HL-60/S4 treated with retinoic acid at 250 ng/mL for 4 days and 3 days (cell line): ENCODE data around the gene IGFL4.

Experiments used
- in situ Hi-C: fragments of 300-500 bp; cut with MboI; formaldehyde crosslinking; loops from 2 replicates; pipeline ENCODE4 v1.7.0; 2022; ENCODE audit warnings: low sequenced_read_pairs

The IGFL4 gene

GRCh38 chr19:46065486-46066071 is 24.8 kb upstream of the IGFL4 start:
- in situ Hi-C loops = no loop called here

DNA sequence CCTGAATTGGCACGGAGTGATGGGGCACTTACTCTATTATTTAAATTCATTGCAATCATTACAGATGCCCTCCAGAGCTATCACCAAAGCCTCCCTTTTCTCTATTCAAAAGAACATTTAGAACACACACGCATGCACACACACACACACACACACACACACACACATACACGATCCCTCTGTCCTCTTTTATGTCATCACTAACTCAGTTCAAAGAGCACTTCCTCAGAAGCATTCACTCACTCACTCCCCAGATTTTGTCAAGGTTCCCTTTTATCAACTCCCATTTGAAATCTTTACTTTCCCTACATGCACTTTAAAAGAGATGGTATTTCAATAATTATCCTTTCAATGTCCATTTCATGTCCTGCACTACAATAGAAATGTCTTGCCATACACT is 22.4 kb upstream of the IGFL4 start:
- in situ Hi-C loops = no loop called here

DNA sequence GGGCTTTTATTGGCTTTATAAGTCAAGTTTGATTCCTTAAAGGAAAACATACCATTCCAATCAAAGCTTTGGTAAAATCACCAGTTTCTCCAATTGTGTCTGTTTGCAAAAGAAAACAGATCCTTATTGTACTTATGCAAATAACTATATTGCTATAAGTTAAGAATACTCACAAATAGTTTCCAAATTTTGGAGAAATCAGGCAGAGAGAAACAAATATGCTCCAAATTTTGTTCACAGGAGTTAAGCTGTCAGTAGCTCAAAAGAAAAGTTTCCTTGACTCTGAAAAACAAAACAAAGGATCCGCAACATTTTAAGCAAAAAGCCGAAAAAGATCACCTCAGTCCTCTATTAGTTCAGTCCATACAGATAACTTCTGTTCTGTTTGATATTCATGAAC is 19.2 kb upstream of the IGFL4 start:
- in situ Hi-C loops = no loop called here

DNA sequence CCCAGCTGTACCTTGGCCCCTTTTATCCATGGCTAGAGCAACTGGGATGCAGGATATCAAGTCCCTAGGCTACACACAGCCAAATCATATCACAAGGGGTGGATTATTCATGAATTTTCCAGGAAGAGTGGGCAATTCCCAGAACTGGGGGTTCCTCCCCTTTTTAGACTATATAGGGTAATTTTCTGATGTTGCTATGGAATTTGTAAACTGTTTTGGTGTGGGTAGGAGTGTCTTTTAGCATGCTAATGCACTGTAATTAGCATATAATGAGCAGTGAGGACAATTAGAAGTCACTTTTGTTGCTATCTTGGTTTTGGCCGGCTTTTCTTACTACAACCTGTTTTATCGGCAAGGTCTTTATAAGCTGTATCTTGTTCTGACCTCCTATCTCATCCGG is 18.0 kb upstream of the IGFL4 start:
- in situ Hi-C loops = no loop called here

DNA sequence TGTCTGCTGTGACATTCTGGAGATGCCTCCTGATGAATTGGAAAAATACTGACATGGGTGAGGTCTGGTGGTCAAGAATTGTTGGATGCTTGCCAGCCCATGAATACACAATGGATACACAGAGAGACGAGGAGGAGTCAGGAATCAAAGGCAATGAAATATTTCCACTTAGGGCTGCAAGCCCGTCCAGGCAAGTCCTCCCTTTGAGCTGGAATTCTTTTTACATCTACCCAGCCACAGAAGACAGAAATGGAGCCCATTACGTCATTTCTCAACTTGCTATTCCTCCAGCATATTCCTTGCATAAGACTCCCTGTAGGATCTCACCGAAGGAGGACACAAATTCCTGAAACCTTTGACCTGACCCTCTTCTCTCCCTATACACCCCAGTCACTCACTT is 15.7 kb upstream of the IGFL4 start:
- in situ Hi-C loops = no loop called here

GRCh38 chr19:46052896-46053295 is 12.1 kb upstream of the IGFL4 start:
- in situ Hi-C loops = no loop called here

GRCh38 chr19:46049597-46049996 is 8.8 kb upstream of the IGFL4 start:
- in situ Hi-C loops = no loop called here

GRCh38 chr19:46043519-46043918 is 2.7 kb upstream of the IGFL4 start:
- in situ Hi-C loops = no loop called here

DNA sequence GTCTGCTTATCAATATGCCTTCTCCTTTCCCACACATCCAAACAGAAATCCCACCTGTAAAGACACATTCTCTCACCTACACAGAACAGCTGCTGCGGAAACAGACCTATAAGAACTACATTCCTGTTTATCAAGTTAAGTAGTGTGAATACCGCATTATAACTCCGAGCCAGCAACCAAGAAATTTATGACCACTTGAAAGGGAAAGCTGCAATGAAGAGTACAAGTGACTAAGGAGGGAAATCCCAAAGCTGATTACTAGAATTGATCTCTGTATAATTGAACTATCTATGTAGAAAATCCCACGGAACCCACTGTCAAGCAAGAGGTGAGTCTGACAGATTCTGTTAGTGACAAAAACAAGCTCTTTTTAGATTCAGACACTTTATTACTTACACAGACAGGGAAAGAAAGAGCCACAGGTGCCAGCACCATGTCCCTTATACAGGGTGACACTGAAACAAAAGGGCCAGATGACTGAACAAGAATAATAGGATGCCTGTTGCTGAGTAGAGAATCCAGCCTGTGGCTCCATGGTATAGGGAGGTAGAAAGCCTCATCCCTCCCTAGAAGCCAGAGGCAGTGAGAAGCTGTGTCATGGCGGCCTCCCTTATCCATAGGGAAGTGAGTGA is 1.6 kb upstream of the IGFL4 start:
- in situ Hi-C loops = no loop called here

GRCh38 chr19:46040125-46040524 is 677 bp downstream of the IGFL4 start:
- in situ Hi-C loops = no loop called here

- in situ Hi-C loops = no loop called here
Measured at GRCh38 chr19:46036744-46037128, 4.1 kb downstream of the IGFL4 start.

- in situ Hi-C loops = no loop called here
Measured at GRCh38 chr19:46035986-46036743, 4.6 kb downstream of the IGFL4 start.

DNA sequence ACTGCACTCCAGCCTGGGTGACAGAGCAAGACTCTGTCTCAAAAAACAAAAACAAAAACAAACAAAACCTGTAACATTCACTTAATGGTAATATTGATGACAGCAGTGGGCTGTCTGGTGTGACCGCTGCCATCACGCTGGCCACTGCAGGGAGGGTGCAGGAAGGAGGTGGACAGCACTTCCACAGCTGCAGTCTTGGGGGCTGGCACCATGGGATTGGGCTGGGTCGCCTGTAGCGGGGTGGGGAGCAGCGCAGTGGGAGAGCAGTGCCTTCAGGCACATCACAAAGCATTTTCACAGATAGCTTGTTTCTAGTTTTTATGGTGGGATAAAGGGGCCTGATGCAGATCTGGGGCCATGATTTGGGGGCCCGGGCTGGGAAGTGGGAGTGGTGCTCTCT is 5.3 kb downstream of the IGFL4 start:
- in situ Hi-C loops = no loop called here

GRCh38 chr19:46033401-46033800 is 7.4 kb downstream of the IGFL4 start:
- in situ Hi-C loops = no loop called here

DNA sequence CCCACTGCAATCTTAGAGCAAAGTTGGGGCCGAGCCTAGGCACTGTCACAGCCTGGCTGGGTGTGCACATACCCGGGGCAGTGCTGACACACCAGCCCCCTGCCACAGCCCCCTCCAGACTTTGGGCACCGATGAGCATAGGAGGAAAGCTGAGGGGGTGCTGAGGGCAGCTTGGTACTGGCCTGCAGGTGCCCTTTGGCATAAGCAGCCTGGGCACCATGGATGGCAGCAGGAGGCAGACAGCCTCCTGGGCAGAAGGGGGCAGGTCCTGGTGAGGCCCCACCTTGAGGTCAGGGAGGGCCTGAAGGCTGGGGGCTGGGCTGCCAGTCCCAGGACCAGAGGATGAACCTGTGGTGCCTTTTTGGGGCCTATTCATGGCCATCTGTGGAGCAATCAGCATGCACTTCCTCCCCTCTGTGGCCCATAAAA is 8.2 kb downstream of the IGFL4 start:
- in situ Hi-C loops = no loop called here

DNA sequence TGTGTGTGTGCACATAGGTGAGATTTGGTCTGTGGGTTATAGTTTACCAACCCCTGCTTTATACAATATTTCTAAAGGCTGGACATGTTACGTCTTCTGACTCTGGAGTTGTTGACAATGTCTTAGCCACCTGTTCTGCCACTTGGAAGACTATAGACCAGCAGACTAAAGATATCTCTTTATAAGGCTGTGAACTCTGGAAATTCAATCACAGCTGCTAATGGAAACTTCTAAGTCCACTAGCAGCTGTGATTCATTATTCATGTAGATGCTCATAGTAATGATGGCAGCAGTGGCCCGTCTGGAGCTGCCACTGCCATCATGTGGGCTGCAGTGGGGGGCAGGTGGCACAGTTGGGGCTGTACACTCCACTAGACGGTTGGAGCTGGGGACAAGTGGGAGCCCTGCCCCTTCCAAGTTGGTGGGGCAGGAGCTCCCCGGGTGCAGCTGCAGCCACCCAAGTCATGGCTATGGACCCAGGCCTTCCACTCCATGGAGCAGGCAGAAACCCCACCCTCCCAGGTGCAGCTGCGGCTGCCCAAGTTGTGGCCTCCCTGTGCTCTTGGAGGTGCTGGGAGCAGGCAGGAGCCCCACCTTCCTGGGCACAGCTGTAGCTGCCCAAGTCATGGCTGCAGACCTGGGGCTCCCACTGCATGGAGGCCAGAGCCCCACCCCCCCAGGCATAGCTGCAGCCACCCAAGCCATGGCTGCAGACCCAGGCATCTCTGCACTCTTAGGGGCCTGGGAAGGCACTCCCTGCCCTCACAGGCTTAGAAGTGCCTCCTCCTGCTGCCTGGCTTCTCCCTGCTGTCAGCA is 8.8 kb downstream of the IGFL4 start:
- in situ Hi-C loops = no loop called here

DNA sequence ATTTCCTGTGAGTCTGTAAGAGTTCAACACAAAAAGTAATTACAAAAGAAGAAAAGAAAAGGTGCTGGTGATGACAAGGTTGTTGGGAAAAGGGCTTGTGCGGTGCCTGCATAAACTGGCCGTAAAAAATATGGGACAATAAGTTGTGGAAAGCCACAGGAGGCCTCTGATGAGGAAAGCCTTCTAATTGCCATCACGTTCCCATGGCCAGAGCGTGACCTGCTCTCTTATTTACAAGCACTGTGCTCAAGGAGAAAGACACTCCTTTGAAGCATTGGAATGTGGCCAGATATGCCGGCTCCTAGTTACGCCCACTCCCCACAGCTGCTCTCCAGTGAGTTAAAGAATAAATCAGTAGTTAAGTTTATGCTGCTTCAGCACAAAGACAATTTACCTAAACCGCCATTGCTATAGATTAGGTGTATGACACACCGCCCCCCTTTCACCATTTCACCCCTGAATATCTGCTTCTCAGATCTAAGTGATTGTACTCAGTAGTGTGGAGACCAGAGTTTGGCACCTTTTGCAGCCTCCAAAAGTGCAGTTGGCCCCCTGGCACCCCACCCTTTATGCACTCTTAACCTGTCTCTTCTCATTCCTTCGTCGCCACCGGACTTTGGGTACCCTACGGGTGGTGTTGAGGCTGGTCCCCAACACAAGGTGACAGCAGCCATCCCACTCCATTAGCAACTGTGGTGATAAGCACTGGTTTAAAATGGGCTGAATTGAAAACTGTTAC is 9.8 kb downstream of the IGFL4 start:
- in situ Hi-C loops = no loop called here

DNA sequence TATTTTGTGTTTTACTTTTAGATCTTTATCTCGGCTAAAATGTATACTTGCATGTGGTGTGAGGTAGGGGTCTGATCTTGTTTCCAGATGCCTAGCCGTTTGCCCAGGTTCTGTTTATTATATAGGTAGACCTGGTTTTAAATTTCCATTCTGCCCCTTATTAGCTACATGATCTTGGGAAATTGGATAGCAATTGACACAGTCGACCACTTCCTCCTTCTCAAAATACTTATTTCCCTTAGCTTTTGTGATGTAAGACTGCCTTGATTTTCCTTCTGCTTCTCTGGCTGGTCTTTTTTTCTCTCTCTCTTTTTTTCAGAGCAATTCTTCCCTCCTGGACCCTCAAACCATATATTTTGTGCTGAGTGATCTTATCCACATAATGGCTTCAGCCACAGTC is 15.0 kb downstream of the IGFL4 start:
- in situ Hi-C loops = no loop called here

DNA sequence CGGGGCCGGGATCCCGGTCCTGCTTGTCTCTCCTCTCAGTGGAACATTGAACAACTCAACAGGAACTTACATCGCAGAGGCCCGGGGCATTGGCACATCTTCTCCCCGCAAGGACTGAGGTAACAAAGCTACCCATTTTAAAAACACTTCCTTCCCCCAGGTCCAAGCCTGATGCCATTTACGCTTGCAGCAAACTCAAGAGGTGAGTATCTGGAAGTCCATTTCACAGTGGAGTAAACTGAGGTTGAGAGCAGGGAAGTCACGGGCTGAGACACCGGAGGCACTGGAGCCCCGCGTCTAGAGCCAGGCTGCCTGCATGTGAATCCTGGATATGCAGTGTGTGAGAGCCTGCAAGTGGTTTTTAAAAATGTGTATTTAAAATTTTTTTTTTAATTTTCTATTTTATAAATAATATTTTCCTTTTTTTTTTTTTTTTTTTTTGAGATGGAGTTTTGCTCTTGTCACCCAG is 17.5 kb downstream of the IGFL4 start:
- in situ Hi-C loops = no loop called here

- in situ Hi-C loops = no loop called here
Measured at GRCh38 chr19:46022431-46023310, 18.1 kb downstream of the IGFL4 start, which contains the start of gene PGLYRP1. PGLYRP1 (minus strand) TSS chr19:46023053; CDS start chr19:46023021, 32 bp downstream.
